Activated CD8-positive, alpha-beta memory T cell treated with anti-CD3 and anti-CD28 coated beads for 36 hours (primary cell): Measurements from ENCODE around the gene DCPS. TPM values are rescaled to one million over a fixed set of nuclear protein-coding genes. Genes with fewer than 3 reads are reported as not detected.

Experiments
- CTCF ChIA-PET: fragments of 350-600 bp; sonication (Branson Sonifier 250); formaldehyde crosslinking; loops from one replicate; lab custom pipeline; 2021; ENCODE audit warnings: antibody characterized with exemption; lab: Charles Lee
- POLR2A ChIA-PET: fragments of 350-600 bp; sonication (Branson Sonifier 250); formaldehyde crosslinking; loops from one replicate; lab custom pipeline; 2021; ENCODE audit warnings: antibody characterized with exemption; lab: Charles Lee
- total RNA-seq, 2 experiments: library from RNA; stranded (reverse); gene quantifications; one replicate each; pipeline ENCODE4 v1.2.3, GENCODE V29; 2021

The DCPS gene
- total RNA-seq, 2 experiments from 2014 or later: 39.2 to 39.3 TPM

DNA sequence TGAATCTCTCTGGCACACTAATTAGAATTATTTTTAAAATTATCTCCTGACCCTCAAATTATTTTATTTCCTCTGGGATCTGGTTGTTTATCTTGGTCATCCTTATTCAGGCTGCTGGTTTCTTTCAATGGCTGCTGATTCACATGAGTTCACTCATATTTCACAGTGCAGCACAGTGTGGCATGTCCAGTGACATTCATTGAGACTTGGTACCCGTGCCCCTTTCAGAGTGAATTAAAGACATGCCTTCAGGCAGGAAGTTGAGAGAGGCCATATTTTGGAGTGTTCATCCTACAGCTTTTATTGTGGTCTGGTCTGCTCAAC is 13.5 kb downstream of the DCPS start:
- ChIA-PET CTCF (no interaction called here), POLR2A (interaction anchor here (1.4 kb wide), 1 partner anchor 14 kb away, joined by 3 read pairs; the partner anchor contains the start of gene DCPS)

- CTCF ChIA-PET: no interaction called here
Observed at GRCh38 chr11:126317756-126318573, 14.1 kb downstream of the DCPS start.

DNA sequence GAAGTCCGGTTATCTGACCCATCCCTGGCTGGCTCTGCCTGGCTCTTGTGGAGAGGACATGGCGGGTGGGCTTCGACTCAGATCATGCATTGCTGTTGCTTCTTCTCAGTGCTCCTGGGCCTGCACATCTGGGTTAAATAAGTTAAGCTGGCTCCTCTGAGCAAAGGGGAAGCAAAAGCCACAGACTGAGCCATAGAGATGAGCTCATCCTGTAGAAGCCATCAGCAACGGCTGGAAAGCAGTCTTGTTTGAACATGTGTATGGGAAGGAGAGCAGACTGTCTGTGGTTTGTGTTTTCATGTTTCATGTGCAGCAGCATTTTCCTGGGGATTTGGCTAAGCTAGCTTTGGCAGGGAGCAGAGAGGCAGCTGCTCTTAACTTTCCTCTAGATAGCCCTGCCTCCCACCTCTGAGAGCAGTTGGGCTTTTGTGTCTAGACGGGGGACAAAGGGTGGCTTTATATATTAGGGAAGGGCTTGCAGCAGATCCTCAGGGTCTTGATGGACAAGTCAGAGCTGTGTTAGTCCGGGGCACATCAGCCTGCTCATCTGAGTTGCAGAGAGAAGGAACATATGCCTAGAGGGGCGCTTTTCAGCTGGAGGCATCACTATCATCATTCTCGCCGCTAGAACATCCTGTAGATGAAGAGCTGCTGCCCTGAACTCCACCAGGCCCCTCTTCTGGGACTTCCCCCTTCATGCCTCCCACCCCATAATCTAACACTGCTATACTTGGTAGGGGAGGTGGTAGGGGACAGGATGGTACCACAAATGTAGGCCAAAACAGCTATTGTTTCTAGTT is 14.9 kb downstream of the DCPS start:
- CTCF ChIA-PET: no interaction called here
- POLR2A ChIA-PET: interaction anchor here (0.6 to 1.4 kb wide), 4 partner anchors 10 to 35 kb away, joined by 3 to 5 read pairs (median 3); partner anchors contain the start of genes DCPS and TIRAP

More at GRCh38 chr11:126317756-126318573, 14.1 kb downstream of the DCPS start:
- POLR2A ChIA-PET: interaction anchor here (1.4 kb wide), 1 partner anchor 14 kb away, joined by 3 read pairs; the partner anchor contains the start of gene DCPS

GRCh38 chr11:126319374-126319740 is 15.5 kb downstream of the DCPS start:
- ChIA-PET CTCF (no interaction called here), POLR2A (interaction anchor here (0.6 to 1.2 kb wide), 3 partner anchors 9 to 36 kb away, joined by 3 to 5 read pairs (median 3); partner anchors contain the start of genes DCPS and TIRAP)

GRCh38 chr11:126322996-126323395 is 19.1 kb downstream of the DCPS start:
- ChIA-PET CTCF (no interaction called here), POLR2A (no interaction called here)

- ChIA-PET POLR2A (no interaction called here), CTCF (interaction anchor here (1.0 kb wide), 1 partner anchor 17 kb away, joined by 3 read pairs; no protein-coding TSS in a partner anchor)
Observed at GRCh38 chr11:126327281-126328000, 23.6 kb downstream of the DCPS start.

DNA sequence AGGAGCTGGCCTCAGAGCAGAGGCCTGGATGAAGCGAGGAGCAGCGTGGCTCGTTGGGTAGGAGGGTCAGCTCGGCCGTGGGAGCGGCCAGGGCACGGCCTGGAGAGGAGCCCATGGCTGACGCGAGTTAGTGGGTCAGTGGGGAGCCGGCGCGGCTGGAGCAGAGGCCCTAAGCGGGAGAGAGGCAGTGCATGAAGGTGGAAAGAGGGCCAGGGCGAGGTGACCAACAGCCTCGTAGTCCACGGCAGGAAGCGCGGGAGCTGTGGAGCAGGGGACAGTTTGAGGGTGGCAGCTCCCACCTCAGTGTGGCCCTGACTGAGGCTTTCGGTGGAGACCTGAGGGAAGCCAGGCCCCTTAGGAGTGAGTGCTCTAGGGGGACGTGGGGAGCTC is 24.1 kb downstream of the DCPS start:
- POLR2A ChIA-PET: interaction anchor here (1.5 kb wide), 1 partner anchor 8 kb away, joined by 3 read pairs; no protein-coding TSS in a partner anchor
- CTCF ChIA-PET: interaction anchor here (1.0 kb wide), 1 partner anchor 18 kb away, joined by 3 read pairs; no protein-coding TSS in a partner anchor

GRCh38 chr11:126328444-126328843 is 24.6 kb downstream of the DCPS start:
- ChIA-PET POLR2A (interaction anchor here (1.5 kb wide), 1 partner anchor 9 kb away, joined by 3 read pairs; no protein-coding TSS in a partner anchor), CTCF (no interaction called here)

DNA sequence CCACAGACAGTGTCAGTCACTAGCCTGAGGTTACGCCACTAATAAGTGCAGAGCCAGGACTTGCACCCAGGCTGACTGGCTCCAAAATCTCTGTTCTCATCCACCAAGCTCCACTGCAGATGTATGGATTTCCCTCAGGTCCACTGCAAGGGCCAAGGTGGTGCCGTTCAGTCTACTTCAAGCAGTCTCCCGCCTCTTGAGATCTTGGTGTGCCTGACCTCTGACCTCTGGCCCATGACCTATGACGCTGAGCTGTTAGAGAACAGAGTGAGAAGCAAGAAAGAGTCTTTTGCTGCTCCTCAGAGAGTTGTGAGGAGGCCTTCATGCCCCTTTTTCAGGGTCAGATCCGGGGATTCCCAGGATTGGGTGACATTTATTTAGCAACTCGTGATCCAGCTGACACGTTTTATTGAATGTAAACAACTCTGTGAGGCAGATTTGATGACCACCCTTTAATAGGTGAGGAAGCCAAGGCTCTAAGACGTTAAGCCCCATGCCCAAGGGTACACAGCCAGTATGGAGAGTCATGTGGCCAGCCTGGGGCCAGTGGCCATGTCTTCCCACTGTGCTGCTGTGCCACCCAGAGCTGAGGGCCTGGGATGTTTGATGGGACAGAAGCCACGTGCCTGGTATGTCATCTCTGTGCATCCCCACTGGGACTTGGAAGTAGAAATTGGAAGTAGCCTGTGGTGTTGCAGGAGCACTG is 25.2 kb downstream of the DCPS start:
- ChIA-PET POLR2A (interaction anchor here (1.5 kb wide), 1 partner anchor 10 kb away, joined by 3 read pairs; no protein-coding TSS in a partner anchor), CTCF (no interaction called here)

GRCh38 chr11:126329644-126330211 is 25.9 kb downstream of the DCPS start:
- POLR2A ChIA-PET: interaction anchor here (1.5 kb wide), 1 partner anchor 10 kb away, joined by 3 read pairs; no protein-coding TSS in a partner anchor
- CTCF ChIA-PET: no interaction called here

GRCh38 chr11:126331286-126331685 is 27.4 kb downstream of the DCPS start:
- CTCF ChIA-PET: no interaction called here
- POLR2A ChIA-PET: no interaction called here

GRCh38 chr11:126332221-126332711 is 28.4 kb downstream of the DCPS start:
- ChIA-PET CTCF (no interaction called here), POLR2A (interaction anchor here (0.6 kb wide), 1 partner anchor 1706 kb away, joined by 3 read pairs; no protein-coding TSS in a partner anchor)

GRCh38 chr11:126333142-126333541 is 29.3 kb downstream of the DCPS start:
- ChIA-PET CTCF (no interaction called here), POLR2A (no interaction called here)

DNA sequence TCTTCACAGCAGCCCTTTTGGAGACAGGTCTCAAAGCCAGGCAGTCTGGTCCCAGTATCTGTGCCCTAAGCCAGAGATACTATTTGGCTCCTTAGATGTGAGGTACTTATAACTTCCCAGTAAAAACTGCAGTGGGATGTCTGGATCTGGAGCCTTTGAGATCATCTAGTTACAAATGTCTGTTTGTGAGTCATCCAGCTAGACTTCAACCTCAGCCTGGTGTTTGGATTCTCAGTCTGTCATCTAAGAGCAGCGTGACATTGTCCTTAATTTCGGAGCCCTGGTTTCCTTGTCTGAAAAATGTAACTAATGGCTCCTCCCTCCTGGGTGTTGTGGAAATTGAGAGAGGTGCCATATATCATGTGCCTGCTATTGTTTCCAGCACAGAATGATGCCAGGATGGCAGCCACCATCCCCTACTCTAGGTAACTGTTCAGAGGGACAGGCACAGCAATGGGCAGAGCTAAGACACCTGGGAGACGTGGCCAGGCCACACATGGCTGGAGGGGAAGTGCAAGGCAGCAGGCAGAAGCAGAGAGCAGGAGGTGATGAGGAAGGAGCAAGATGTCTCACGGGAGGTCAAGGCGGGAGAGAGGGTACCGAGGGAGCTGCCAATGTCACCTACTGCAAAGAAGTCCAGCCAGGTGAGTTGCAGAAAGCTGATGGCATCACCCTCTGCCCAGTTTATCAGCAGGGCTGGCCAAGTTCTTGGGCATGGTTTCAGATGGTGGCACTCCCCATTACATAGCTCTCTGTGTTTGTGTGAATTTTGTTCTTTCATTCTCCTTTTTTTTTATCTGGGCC is 31.0 kb downstream of the DCPS start:
- CTCF ChIA-PET: no interaction called here
- POLR2A ChIA-PET: no interaction called here

DNA sequence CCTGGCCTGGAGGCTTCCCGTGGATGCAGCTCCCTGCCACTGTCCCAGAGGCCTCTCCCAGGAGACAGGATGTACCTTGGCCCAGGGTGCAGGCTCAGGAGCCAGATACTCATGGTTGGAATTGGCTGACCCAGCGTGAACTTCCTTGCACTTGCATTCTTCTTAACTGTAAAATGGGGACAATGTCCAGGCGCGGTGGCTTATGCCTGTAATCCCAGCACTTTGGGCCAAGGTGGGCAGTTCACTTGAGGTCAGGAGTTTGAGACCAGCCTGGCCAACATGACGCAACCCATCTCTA is 31.6 kb downstream of the DCPS start:
- CTCF ChIA-PET: no interaction called here

GRCh38 chr11:126336138-126336541 is 32.3 kb downstream of the DCPS start:
- POLR2A ChIA-PET: no interaction called here
- CTCF ChIA-PET: no interaction called here

More for the DNA sequence above, 31.6 kb downstream of the DCPS start:
- POLR2A ChIA-PET: no interaction called here

DNA sequence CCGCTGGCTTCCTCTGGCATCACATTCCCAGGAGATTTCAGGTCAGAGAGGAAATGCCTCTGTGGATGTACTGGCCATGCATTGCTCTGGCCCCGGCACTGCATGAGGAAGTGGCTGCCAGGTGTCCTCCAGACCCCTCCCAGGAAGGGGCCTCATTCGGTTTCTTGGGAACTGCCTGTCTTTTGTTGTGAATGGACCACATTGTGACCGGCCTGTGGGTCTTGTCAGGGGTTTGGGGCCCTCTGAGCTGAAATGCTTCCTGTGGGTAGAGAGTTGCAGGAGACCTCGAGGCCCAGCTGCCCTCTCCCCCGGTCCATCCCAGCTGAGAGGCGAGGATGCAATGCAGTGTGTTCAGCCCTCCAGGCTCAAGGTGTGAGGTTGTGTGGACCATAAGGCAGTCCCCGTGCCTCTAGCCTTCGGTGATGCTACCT is 32.8 kb downstream of the DCPS start:
- ChIA-PET POLR2A (no interaction called here), CTCF (no interaction called here)

DNA sequence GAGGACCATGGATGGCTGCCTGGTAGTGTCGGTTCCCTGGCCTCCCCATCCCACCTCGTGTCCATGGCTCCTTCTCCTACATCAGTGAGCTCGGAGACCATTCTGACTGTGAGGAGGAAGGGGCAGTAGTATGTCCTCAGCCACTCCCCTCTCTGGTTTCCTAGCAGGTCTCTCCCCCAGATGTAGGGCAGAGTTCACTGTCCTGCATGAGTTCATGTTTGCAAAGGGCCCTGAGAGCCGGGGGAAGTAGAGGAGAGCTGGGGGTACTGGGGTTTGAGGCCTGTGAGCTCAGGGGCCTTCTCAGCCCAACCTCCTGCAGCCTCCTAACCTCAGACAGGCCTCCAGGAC is 33.2 kb downstream of the DCPS start:
- POLR2A ChIA-PET: no interaction called here
- CTCF ChIA-PET: no interaction called here
